Lower leg skin (tissue), 3 donors: ENCODE data around the gene RPRM.

Experiments used
- POLR2A ChIP-seq, 2 donors: fragments of 450-650 bp; IDR thresholded peaks; one replicate each; pipeline ENCODE4 v1.6.1; 2016 to 2017; ENCODE audit warnings: antibody characterized with exemption in 2 of 2, mild to moderate bottlenecking in 1 of 2, moderate library complexity in 1 of 2
- TF ChIP-seq, protein P1 (sequence below), 3 donors: fragments of 450-650 bp; IDR thresholded peaks; one replicate each; pipeline ENCODE4 v1.5.1; 2016; ENCODE audit warnings: antibody characterized with exemption in 3 of 3, mild to moderate bottlenecking in 3 of 3, moderate library complexity in 2 of 3

DNA sequence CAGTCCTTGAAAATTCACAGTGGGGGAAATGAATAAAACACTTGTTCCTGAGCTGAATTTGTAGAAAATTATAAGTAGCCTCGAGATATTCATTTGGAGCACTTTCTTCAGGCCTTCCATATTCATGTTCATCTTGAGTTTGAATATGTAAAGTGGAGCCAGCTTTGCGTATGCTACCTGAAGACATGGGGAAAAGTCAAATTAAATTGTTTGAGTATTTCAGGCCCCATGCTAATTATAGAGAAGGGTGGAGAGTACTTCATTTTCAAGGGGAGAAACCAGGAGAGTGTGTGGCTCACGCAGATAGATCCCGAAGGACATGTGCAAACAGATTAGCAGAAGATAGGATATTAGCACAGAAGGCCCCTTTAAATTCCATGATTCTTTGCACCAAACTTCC, 7.7 kb downstream of the RPRM start:
- TF ChIP-seq POLR2A (IDR thresholded peaks at IDR 0.05): no peak
- TF ChIP-seq, protein P1, sequence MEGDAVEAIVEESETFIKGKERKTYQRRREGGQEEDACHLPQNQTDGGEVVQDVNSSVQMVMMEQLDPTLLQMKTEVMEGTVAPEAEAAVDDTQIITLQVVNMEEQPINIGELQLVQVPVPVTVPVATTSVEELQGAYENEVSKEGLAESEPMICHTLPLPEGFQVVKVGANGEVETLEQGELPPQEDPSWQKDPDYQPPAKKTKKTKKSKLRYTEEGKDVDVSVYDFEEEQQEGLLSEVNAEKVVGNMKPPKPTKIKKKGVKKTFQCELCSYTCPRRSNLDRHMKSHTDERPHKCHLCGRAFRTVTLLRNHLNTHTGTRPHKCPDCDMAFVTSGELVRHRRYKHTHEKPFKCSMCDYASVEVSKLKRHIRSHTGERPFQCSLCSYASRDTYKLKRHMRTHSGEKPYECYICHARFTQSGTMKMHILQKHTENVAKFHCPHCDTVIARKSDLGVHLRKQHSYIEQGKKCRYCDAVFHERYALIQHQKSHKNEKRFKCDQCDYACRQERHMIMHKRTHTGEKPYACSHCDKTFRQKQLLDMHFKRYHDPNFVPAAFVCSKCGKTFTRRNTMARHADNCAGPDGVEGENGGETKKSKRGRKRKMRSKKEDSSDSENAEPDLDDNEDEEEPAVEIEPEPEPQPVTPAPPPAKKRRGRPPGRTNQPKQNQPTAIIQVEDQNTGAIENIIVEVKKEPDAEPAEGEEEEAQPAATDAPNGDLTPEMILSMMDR (IDR thresholded peaks at IDR 0.05): no peak
